GM12878 (cell line): ENCODE results near the gene MRPL54. TPM values are rescaled to one million over a fixed set of nuclear protein-coding genes. Genes with fewer than 3 reads are reported as not detected.

ENCODE experiments used
- ATAC-seq: fragments of 200-7000 bp; cut with Tn5 transposase; 3 replicates; pipeline ENCODE4 v1.9.1; 2020; ENCODE audit warnings: mild to moderate bottlenecking, moderate library complexity
- BruUV-seq: library from RNA; stranded (reverse); fragments of 400-500 nt; replicated peaks from 2 replicates; lab custom pipeline; 2021; lab: Mats Ljungman, UMichigan
- CTCF ChIA-PET: fragments of 300-600 bp; sonication (Branson Sonifier 250); formaldehyde crosslinking; extraction: SDS; loops from one replicate; lab custom pipeline; 2021; ENCODE audit warnings: inconsistent platforms; lab: Yijun Ruan, JAX
- POLR2A ChIA-PET: fragments of 350-600 bp; formaldehyde crosslinking; extraction: SDS; loops from one replicate; lab custom pipeline; 2021; ENCODE audit warnings: inconsistent platforms; lab: Charles Lee
- RAD21 ChIA-PET: fragments of 300-600 bp; sonication (Branson Sonifier 250); formaldehyde crosslinking; loops from one replicate; lab custom pipeline; 2023; ENCODE audit warnings: antibody characterized with exemption; ENCODE audit not compliant: unreplicated experiment; lab: Charles Lee
- SMC1A ChIA-PET: fragments of 300-600 bp; sonication (Branson Sonifier 250); formaldehyde crosslinking; loops from one replicate; lab custom pipeline; 2023; ENCODE audit not compliant: unreplicated experiment, uncharacterized antibody; lab: Charles Lee
- DNase-seq: peaks from one replicate; pipeline ENCODE4 v3.0.0-alpha.2; 2011; ENCODE audit warnings: low read depth, low spot score
- FAIRE-seq: peaks from 3 replicates; lab custom pipeline; 2011; peaks lifted over from hg19 to GRCh38; lab: Jason Lieb, UNC
- H2AFZ ChIP-seq: 2 replicates; pipeline ENCODE4 v1.6.0; 2011; ENCODE audit warnings: low read depth, low read length, control low read depth; ENCODE audit not compliant: control insufficient read depth
- H3K27ac ChIP-seq: 2 replicates; pipeline ENCODE4 v1.5.1; 2011; ENCODE audit warnings: control low read depth; ENCODE audit not compliant: control insufficient read depth, insufficient read depth
- H3K27me3 ChIP-seq, 2 experiments: replicated peaks in 1 of 2; 2 replicates each; pipeline versions ENCODE4 v1.6.0 to v1.6.1; 2011; ENCODE audit warnings: low read length in 1 of 2; ENCODE audit not compliant: control insufficient read depth in 2 of 2, insufficient read depth in 2 of 2
- H3K36me3 ChIP-seq, 2 experiments: 2 replicates each; pipeline ENCODE4 v1.5.1; 2011; ENCODE audit warnings: low read length in 1 of 2; ENCODE audit not compliant: control insufficient read depth in 2 of 2, insufficient read depth in 2 of 2
- H3K4me1 ChIP-seq: 2 replicates; pipeline ENCODE4 v1.6.1; 2011; ENCODE audit warnings: mild to moderate bottlenecking, low read length, moderate library complexity, mixed read lengths; ENCODE audit not compliant: control insufficient read depth, insufficient read depth
- H3K4me2 ChIP-seq: 2 replicates; pipeline ENCODE4 v1.6.0; 2011; ENCODE audit warnings: control low read depth; ENCODE audit not compliant: control insufficient read depth, insufficient read depth
- H3K4me3 ChIP-seq: fragments of 200-600 bp; sonication (generic); 2 replicates; pipeline ENCODE4 v1.5.1; 2016
- H3K79me2 ChIP-seq: 2 replicates; pipeline ENCODE4 v1.6.0; 2011; ENCODE audit warnings: low read length; ENCODE audit not compliant: control insufficient read depth, insufficient read depth
- H3K9ac ChIP-seq: 2 replicates; pipeline ENCODE4 v1.8.0; 2011; ENCODE audit warnings: low read length, control low read depth, mixed read lengths; ENCODE audit not compliant: control insufficient read depth, insufficient read depth
- H3K9me3 ChIP-seq: replicated peaks from 3 replicates; pipeline ENCODE4 v1.5.1; 2011; ENCODE audit warnings: mild to moderate bottlenecking, low read length; ENCODE audit not compliant: control insufficient read depth, insufficient read depth
- H4K20me1 ChIP-seq: 2 replicates; pipeline ENCODE4 v1.6.0; 2011; ENCODE audit not compliant: control insufficient read depth, insufficient read depth
- FOXK2 ChIP-seq: fragments of 450-650 bp; IDR thresholded peaks from 2 replicates; pipeline ENCODE4 v1.6.1; 2017; ENCODE audit warnings: mild to moderate bottlenecking, moderate library complexity
- MEF2B ChIP-seq: fragments of 450-650 bp; IDR thresholded peaks from 2 replicates; pipeline ENCODE4 v1.6.1; 2018; ENCODE audit warnings: mild to moderate bottlenecking, moderate library complexity; ENCODE audit not compliant: partially characterized antibody, poor library complexity, severe bottlenecking
- NR2C1 ChIP-seq: fragments of 450-650 bp; IDR thresholded peaks from 2 replicates; pipeline ENCODE4 v1.6.1; 2017; ENCODE audit warnings: antibody characterized with exemption, mild to moderate bottlenecking, moderate library complexity
- PBX3 ChIP-seq: IDR thresholded peaks from 2 replicates; pipeline ENCODE4 v1.6.1; 2011; ENCODE audit warnings: mild to moderate bottlenecking, low read depth, low read length, moderate library complexity; ENCODE audit not compliant: insufficient replicate concordance
- RAD21 ChIP-seq: IDR thresholded peaks from 2 replicates; pipeline ENCODE4 v1.6.1; 2011; ENCODE audit warnings: mild to moderate bottlenecking, low read depth, low read length, moderate library complexity; ENCODE audit not compliant: insufficient read depth
- RBBP5 ChIP-seq: fragments of 200-600 bp; sonication (generic); conservative IDR thresholded peaks from 2 replicates; pipeline ENCODE4 v1.6.1; 2016
- SREBF2 ChIP-seq: IDR thresholded peaks from 2 replicates; pipeline ENCODE4 v1.6.1; 2012; ENCODE audit warnings: mild to moderate bottlenecking, low read length
- ZNF207 ChIP-seq: fragments of 450-650 bp; IDR thresholded peaks from 2 replicates; pipeline ENCODE4 v1.6.1; 2014; ENCODE audit warnings: antibody characterized with exemption, mild to moderate bottlenecking, borderline replicate concordance
- WGBS: methylation state at CpG from one replicate; pipeline ENCODE4 v1.1.6; 2016; ENCODE audit warnings: low lambda C conversion rate; ENCODE audit not compliant: insufficient replicate concordance, insufficient coverage; ENCODE audit errors: missing lambda C conversion rate; 5-methylcytosine and 5-hydroxymethylcytosine counted together
- in situ Hi-C: fragments of 300-500 bp; cut with MboI; formaldehyde crosslinking; loops from 9 replicates; pipeline ENCODE4 v1.14.3; 2018; ENCODE audit warnings: mixed read lengths
- intact Hi-C: fragments of 100-400 bp; cut with micrococcal nuclease; formaldehyde crosslinking; loops from one replicate; pipeline ENCODE4 v1.14.2; 2022; ENCODE audit not compliant: unreplicated experiment
- polyA plus RNA-seq, 11 experiments: library from polyadenylated mRNA; depleted of rRNA in 4 of 11; unstranded in 6 of 11; stranded (reverse) in 5 of 11; fragments of >200 nt; fragmentation: Nextera tagmentation in 4 of 11; fragmentation: Illumina TruSeq in 1 of 11; extraction: Ambion mirVana in 4 of 11; extraction: Trizol in 1 of 11; gene quantifications; 1 replicate in 1 of 11; 2 replicates in 10 of 11; pipeline versions ENCODE4 v1.2.1 to v1.2.3, GENCODE V29; 2011 to 2016; ENCODE audit warnings: inconsistent platforms in 2 of 11, missing spikeins in 2 of 11, low read depth in 1 of 11
- total RNA-seq, 4 experiments: library from RNA; depleted of rRNA in 3 of 4; stranded (reverse); fragments of >200 nt in 3 of 4; fragmentation: Illumina TruSeq in 1 of 4; extraction: Trizol in 1 of 4; gene quantifications; 2 replicates each; pipeline versions ENCODE4 v1.2.1 to v1.2.3, GENCODE V29; 2013 to 2021
- TF ChIP-seq, protein P1 (sequence below): fragments of 450-650 bp; formaldehyde crosslinking; IDR thresholded peaks from 2 replicates; pipeline ENCODE4 v1.5.0; 2022; ENCODE audit warnings: mild to moderate bottlenecking, missing genetic modification characterization

Gene MRPL54
- total and polyA plus RNA-seq, 10 of the 15 experiments (the other 5 are each of a cell fraction or from before 2014, with no cell fraction given) = 3.1 to 98.7 (median 75.2) TPM

- H3K4me3 ChIP-seq = no peak overlapping the region
- no peak for FAIRE-seq
- no peak overlapping the region for H3K4me2 ChIP-seq
- TF ChIP-seq RBBP5 = no peak
- TF ChIP-seq NR2C1 = no peak
- TF ChIP-seq PBX3 = no peak
- TF ChIP-seq MEF2B = no peak
- TF ChIP-seq, protein P1, sequence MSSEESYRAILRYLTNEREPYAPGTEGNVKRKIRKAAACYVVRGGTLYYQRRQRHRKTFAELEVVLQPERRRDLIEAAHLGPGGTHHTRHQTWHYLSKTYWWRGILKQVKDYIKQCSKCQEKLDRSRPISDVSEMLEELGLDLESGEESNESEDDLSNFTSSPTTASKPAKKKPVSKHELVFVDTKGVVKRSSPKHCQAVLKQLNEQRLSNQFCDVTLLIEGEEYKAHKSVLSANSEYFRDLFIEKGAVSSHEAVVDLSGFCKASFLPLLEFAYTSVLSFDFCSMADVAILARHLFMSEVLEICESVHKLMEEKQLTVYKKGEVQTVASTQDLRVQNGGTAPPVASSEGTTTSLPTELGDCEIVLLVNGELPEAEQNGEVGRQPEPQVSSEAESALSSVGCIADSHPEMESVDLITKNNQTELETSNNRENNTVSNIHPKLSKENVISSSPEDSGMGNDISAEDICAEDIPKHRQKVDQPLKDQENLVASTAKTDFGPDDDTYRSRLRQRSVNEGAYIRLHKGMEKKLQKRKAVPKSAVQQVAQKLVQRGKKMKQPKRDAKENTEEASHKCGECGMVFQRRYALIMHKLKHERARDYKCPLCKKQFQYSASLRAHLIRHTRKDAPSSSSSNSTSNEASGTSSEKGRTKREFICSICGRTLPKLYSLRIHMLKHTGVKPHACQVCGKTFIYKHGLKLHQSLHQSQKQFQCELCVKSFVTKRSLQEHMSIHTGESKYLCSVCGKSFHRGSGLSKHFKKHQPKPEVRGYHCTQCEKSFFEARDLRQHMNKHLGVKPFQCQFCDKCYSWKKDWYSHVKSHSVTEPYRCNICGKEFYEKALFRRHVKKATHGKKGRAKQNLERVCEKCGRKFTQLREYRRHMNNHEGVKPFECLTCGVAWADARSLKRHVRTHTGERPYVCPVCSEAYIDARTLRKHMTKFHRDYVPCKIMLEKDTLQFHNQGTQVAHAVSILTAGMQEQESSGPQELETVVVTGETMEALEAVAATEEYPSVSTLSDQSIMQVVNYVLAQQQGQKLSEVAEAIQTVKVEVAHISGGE (CRISPR knock-in tag) = no peak
- no peak for TF ChIP-seq SREBF2
- TF ChIP-seq RAD21 = no peak
- no peak for TF ChIP-seq FOXK2
- no peak for TF ChIP-seq ZNF207
- no peak for DNase-seq
- ChIA-PET RAD21 (no interaction called here), POLR2A (no interaction called here), CTCF (no interaction called here), SMC1A (no interaction called here)
- no peaks in the 10 kb centered on the region; the same call in 2 of the 3 replicates for H3K9me3 ChIP-seq
- WGBS = 3% methylated on average over 19 of the region's 19 CpGs
- no peaks in the 10 kb centered on the region for H3K27me3 ChIP-seq
- H3K79me2 ChIP-seq = no peaks in the 10 kb centered on the region
- in situ Hi-C loops = no loop called here
- no peak overlapping the region for H2AFZ ChIP-seq
- BruUV-seq = no TSS peak
- no peak overlapping the region for H3K27ac ChIP-seq
- intact Hi-C loops = no loop called here
- H3K36me3 ChIP-seq = no peaks in the 10 kb centered on the region
- peaks cover 11% of the 10 kb centered on the region for H3K4me1 ChIP-seq
- ATAC-seq = no peak
- H4K20me1 ChIP-seq = no peaks in the 10 kb centered on the region
- no peak overlapping the region for H3K9ac ChIP-seq
Measured at GRCh38 chr19:3807131-3807480, 44.6 kb downstream of the MRPL54 start.
